BE2C (cell line): ENCODE measurements around the gene ATXN7L1.

Experiments used
- DNase-seq: peaks from one replicate; pipeline ENCODE4 v3.0.0-alpha.2; 2020
- H3K27me3 ChIP-seq: fragments of 250-450 bp; sonication (Bioruptor Pico); 2 replicates; pipeline ENCODE4 v1.5.1; 2020; ENCODE audit warnings: mild to moderate bottlenecking
- H3K36me3 ChIP-seq: fragments of 250-450 bp; sonication (Bioruptor Pico); 2 replicates; pipeline ENCODE4 v1.5.1; 2020; ENCODE audit warnings: mild to moderate bottlenecking
- H3K4me1 ChIP-seq: fragments of 250-450 bp; sonication (Bioruptor Pico); 2 replicates; pipeline ENCODE4 v1.5.1; 2020
- H3K4me3 ChIP-seq: 2 replicates; pipeline ENCODE4 v1.5.1; 2011; ENCODE audit warnings: low read depth, low read length
- H3K9me3 ChIP-seq: fragments of 250-450 bp; sonication (Bioruptor Pico); 2 replicates; pipeline ENCODE4 v1.5.1; 2020
- TF ChIP-seq, protein P1 (sequence below): IDR thresholded peaks from 2 replicates; pipeline ENCODE4 v1.5.1; 2012; ENCODE audit warnings: mild to moderate bottlenecking, low read depth, low read length

The ATXN7L1 gene

DNA sequence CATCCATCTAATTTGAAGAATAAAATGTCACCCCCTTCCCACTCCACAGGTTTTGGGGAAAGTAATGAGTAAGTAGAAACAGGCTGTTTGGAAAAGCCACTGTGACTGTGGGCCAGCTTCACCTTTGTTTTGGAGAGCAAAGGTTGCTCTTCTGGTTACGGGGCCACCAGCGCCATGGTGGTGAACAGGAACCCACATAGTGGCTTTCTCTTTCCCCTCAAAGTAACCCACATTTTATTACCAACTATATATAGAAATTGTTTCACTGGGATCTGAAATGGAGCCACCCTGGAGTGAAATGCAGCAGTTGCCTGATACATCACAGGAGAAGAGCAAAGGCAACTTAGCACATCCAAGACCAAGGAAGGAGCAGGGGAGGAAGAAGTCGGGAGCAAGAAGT lies 182.8 kb downstream of the ATXN7L1 start:
- H3K9me3 ChIP-seq = no peaks in the 10 kb centered on the region
- no peak overlapping the region for H3K4me3 ChIP-seq
- peaks cover 14% of the 10 kb centered on the region for H3K4me1 ChIP-seq
- no peaks in the 10 kb centered on the region; the same call in 1 of the 2 replicates for H3K36me3 ChIP-seq
- DNase-seq = no peak
- TF ChIP-seq, protein P1, sequence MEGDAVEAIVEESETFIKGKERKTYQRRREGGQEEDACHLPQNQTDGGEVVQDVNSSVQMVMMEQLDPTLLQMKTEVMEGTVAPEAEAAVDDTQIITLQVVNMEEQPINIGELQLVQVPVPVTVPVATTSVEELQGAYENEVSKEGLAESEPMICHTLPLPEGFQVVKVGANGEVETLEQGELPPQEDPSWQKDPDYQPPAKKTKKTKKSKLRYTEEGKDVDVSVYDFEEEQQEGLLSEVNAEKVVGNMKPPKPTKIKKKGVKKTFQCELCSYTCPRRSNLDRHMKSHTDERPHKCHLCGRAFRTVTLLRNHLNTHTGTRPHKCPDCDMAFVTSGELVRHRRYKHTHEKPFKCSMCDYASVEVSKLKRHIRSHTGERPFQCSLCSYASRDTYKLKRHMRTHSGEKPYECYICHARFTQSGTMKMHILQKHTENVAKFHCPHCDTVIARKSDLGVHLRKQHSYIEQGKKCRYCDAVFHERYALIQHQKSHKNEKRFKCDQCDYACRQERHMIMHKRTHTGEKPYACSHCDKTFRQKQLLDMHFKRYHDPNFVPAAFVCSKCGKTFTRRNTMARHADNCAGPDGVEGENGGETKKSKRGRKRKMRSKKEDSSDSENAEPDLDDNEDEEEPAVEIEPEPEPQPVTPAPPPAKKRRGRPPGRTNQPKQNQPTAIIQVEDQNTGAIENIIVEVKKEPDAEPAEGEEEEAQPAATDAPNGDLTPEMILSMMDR = no peak
- H3K27me3 ChIP-seq = no peaks in the 10 kb centered on the region

DNA sequence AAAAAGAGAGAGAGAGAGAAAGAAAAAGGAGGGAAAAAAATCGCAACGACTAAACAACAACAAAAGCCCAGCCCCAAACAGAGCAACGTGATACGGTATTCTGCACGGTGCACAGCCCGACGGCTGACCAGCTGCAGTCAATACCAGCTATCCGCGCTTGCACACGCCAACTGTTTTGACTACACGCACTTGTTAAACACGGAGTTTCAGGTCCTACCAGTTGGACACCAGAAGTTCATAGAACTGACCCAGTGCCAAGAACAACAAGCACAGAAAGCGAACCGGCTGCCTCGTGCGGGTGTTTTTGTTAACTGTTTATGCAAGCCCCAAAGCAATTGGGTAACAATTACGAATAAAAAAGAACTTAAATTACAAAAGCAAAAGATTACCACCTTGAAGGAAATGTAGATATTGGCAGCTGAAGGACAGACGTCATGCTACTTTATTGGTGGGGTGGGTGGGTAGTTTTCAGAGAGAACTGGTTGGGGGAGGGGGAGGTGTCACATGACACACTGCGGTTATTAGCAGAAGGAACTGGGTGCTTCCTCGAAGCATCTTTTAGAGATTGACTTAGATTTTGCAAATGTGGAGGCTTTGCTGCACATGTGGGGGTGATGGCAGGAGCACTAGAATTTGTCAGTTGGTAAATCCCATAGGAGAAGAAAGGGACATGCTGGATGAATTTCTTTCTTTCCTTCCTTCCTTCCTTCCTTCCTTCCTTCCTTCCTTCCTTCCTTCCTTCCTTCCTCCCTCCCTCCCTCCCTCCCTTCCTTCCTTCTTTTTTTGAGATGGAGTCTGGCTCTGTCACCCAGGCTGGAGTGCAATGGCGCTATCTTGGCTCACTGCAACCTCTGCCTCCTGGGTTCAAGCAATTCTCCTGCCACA lies 184.5 kb downstream of the ATXN7L1 start:
- TF ChIP-seq, protein P1 = no peak
- Histone ChIP-seq H3K4me3 (peak overlapping the region; percentile 51), H3K9me3 (no peaks in the 10 kb centered on the region), H3K27me3 (no peaks in the 10 kb centered on the region), H3K4me1 (peaks cover 16% of the 10 kb centered on the region), H3K36me3 (no peaks in the 10 kb centered on the region; the same call in 1 of the 2 replicates)
- DNase-seq = no peak

DNA sequence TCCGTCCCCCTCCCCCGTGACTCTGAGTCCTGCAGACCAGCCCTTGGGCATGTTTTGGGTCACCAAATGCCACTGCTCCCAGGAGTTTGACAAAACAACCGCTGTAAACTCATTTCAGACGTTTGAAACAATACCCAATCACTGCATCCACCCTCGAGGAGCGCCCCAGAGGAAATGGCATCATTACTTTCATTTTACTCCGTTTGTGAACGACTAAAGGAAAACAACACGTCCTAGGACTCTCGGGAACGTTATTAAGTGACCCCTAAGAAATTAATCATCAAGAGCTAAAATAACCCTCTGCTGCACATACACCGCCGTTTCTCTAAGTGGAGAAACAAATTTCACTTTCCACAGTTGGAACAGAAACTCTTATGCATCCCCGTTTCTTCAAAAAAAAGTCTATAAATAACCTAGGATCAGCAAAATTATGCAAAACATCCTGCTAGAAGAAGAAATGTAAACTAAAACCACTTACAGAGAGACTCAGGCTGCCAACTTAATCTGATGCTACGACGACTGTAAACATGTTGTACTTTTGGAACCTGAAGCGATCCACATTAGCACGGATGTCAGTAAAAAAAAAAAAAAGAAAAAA lies 185.2 kb downstream of the ATXN7L1 start:
- Histone ChIP-seq H3K36me3 (no peaks in the 10 kb centered on the region; the same call in 1 of the 2 replicates), H3K27me3 (no peaks in the 10 kb centered on the region), H3K4me3 (peak overlapping the region; percentile 51), H3K9me3 (no peaks in the 10 kb centered on the region), H3K4me1 (peaks cover 16% of the 10 kb centered on the region)
- no peak for DNase-seq
- TF ChIP-seq, protein P1 = no peak

GRCh38 chr7:105690325-105690945 lies 186.0 kb downstream of the ATXN7L1 start:
- Histone ChIP-seq H3K4me1 (peaks cover 16% of the 10 kb centered on the region), H3K4me3 (no peak overlapping the region), H3K9me3 (no peaks in the 10 kb centered on the region), H3K36me3 (no peaks in the 10 kb centered on the region), H3K27me3 (no peaks in the 10 kb centered on the region)
- no peak for DNase-seq
- TF ChIP-seq, protein P1 = no peak

GRCh38 chr7:105689067-105689819 lies 187.2 kb downstream of the ATXN7L1 start:
- DNase-seq = peak; percentile 49
- TF ChIP-seq, protein P1 = no peak
- Histone ChIP-seq H3K4me3 (no peak overlapping the region), H3K27me3 (no peaks in the 10 kb centered on the region), H3K36me3 (no peaks in the 10 kb centered on the region), H3K4me1 (peaks cover 16% of the 10 kb centered on the region), H3K9me3 (no peaks in the 10 kb centered on the region)
